Upper lobe of left lung (tissue), 4 donors: ENCODE measurements around the gene POLR2B.

Experiments used
- POLR2A ChIP-seq, 4 donors: fragments of 450-650 bp; IDR thresholded peaks; one replicate each; pipeline ENCODE4 v1.5.1; 2016 to 2017; ENCODE audit warnings: antibody characterized with exemption in 4 of 4, mild to moderate bottlenecking in 2 of 4
- POLR2AphosphoS5 ChIP-seq, 2 donors: sonication (generic); formaldehyde crosslinking; IDR thresholded peaks; one replicate each; pipeline ENCODE4 v1.5.1; 2017; ENCODE audit warnings: antibody characterized with exemption in 2 of 2
- TF ChIP-seq, protein P1 (sequence below), 6 experiments: fragments of 450-650 bp in 4 of 6; fragments of 200-600 bp in 2 of 6; sonication (generic) in 2 of 6; IDR thresholded peaks; one replicate each; pipeline ENCODE4 v1.5.1; 2016 to 2019; ENCODE audit warnings: antibody characterized with exemption in 6 of 6

DNA sequence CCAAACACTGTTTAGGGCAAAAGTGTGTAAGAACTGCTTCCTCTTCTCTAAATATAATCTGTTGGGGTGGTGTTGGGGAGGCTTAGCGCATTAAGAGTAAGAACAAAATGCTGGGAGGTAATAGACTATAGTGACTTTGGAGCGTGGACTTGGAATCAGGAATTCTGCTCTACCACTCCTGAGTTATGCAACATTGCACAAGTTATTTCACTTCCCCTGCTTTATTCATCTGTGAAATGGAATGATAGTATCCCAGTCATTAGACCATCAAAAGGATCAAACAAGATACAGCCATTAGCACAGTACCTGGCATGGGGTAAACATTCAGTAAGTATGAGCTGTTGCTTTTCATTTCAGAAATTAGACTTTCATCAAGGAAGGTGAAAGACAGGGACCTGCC is 72.8 kb downstream of the POLR2B start:
- TF ChIP-seq, protein P1, sequence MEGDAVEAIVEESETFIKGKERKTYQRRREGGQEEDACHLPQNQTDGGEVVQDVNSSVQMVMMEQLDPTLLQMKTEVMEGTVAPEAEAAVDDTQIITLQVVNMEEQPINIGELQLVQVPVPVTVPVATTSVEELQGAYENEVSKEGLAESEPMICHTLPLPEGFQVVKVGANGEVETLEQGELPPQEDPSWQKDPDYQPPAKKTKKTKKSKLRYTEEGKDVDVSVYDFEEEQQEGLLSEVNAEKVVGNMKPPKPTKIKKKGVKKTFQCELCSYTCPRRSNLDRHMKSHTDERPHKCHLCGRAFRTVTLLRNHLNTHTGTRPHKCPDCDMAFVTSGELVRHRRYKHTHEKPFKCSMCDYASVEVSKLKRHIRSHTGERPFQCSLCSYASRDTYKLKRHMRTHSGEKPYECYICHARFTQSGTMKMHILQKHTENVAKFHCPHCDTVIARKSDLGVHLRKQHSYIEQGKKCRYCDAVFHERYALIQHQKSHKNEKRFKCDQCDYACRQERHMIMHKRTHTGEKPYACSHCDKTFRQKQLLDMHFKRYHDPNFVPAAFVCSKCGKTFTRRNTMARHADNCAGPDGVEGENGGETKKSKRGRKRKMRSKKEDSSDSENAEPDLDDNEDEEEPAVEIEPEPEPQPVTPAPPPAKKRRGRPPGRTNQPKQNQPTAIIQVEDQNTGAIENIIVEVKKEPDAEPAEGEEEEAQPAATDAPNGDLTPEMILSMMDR (IDR thresholded peaks at IDR 0.05): no peak
- no peak for TF ChIP-seq POLR2A (IDR thresholded peaks at IDR 0.05)
- no peak for TF ChIP-seq POLR2AphosphoS5 (IDR thresholded peaks at IDR 0.05)
